HK-2 (cell line): ENCODE results near the gene HOXA10.

Experiments
- DNase-seq: peaks from one replicate; pipeline ENCODE4 v3.0.0-alpha.2; 2018; ENCODE audit not compliant: unreplicated experiment

The HOXA10 gene

GRCh38 chr7:27145165-27145913 lies 28.8 kb downstream of the HOXA10 start:
- no peak for DNase-seq

- DNase-seq, result no peak
These were observed 29.3 kb downstream of the HOXA10 start for GRCh38 chr7:27144781-27145164.

GRCh38 chr7:27143950-27144780 lies 30.0 kb downstream of the HOXA10 start:
- no peak for DNase-seq

GRCh38 chr7:27143023-27143949 lies 30.8 kb downstream of the HOXA10 start, which contains the start of gene HOXA5:
Gene HOXA5 (minus strand): TSS chr7:27143681. CDS start chr7:27143607, 74 bp downstream.
- DNase-seq, result peak; percentile 88

- no peak for DNase-seq
These were observed 31.5 kb downstream of the HOXA10 start for GRCh38 chr7:27142580-27143022.

GRCh38 chr7:27141923-27142579 lies 32.1 kb downstream of the HOXA10 start:
- DNase-seq, result peak; percentile 66

GRCh38 chr7:27141137-27141922 lies 32.8 kb downstream of the HOXA10 start:
- DNase-seq, result no peak

GRCh38 chr7:27140126-27140857 lies 33.8 kb downstream of the HOXA10 start:
- DNase-seq, result no peak

- no peak for DNase-seq
These were observed 34.6 kb downstream of the HOXA10 start for GRCh38 chr7:27139334-27140125.

GRCh38 chr7:27138985-27139333 lies 35.2 kb downstream of the HOXA10 start:
- DNase-seq, result no peak

- no peak for DNase-seq
These were observed 35.6 kb downstream of the HOXA10 start for GRCh38 chr7:27138472-27138871.

- DNase-seq, result no peak
These were observed 36.3 kb downstream of the HOXA10 start for GRCh38 chr7:27137640-27138315.

- no peak for DNase-seq
These were observed 39.7 kb downstream of the HOXA10 start for GRCh38 chr7:27134392-27134791.

GRCh38 chr7:27133409-27134231 lies 40.5 kb downstream of the HOXA10 start:
- DNase-seq, result no peak

GRCh38 chr7:27132978-27133377 lies 41.1 kb downstream of the HOXA10 start:
- no peak for DNase-seq

- DNase-seq, result no peak
These were observed 41.9 kb downstream of the HOXA10 start for GRCh38 chr7:27132214-27132613.

GRCh38 chr7:27131390-27131819 lies 42.7 kb downstream of the HOXA10 start:
- DNase-seq, result no peak
